Stomach smooth muscle (tissue), 2 donors: Measurements from ENCODE around the gene GNPTAB.
A peak's percentile ranks its signal among the peaks of the same experiment; 100 is the strongest.

Experiments
- H3K27ac ChIP-seq: one replicate; pipeline ENCODE4 v1.7.0; 2013; ENCODE audit warnings: mild to moderate bottlenecking, low read length, inconsistent platforms
- H3K27me3 ChIP-seq, 2 donors: one replicate each; pipeline ENCODE4 v1.7.0; 2013; ENCODE audit warnings: low read length in 2 of 2; ENCODE audit not compliant: insufficient read depth in 2 of 2, control insufficient read depth in 1 of 2
- H3K36me3 ChIP-seq, 2 donors: one replicate each; pipeline ENCODE4 v1.7.0; 2013; ENCODE audit warnings: low read length in 2 of 2; ENCODE audit not compliant: control insufficient read depth in 2 of 2, insufficient read depth in 2 of 2
- H3K4me1 ChIP-seq: one replicate; pipeline ENCODE4 v1.7.0; 2013; ENCODE audit warnings: low read length; ENCODE audit not compliant: control insufficient read depth, insufficient read depth
- H3K4me3 ChIP-seq, 2 donors: one replicate each; pipeline ENCODE4 v1.7.0; 2013; ENCODE audit warnings: low read length in 2 of 2
- H3K9ac ChIP-seq, 2 donors: one replicate each; pipeline ENCODE4 v1.7.0; 2013; ENCODE audit warnings: low read length in 2 of 2, mild to moderate bottlenecking in 1 of 2
- H3K9me3 ChIP-seq, 2 donors: one replicate each; pipeline ENCODE4 v1.7.0; 2013; ENCODE audit warnings: low read length in 2 of 2; ENCODE audit not compliant: control insufficient read depth in 2 of 2
- donor health status: healthy.
- donor health status: Pancreatic carcinoma.

GNPTAB gene

GRCh38 chr12:101696251-101697196, 134.2 kb downstream of the GNPTAB start:
- Histone ChIP-seq H3K4me1 (peaks cover 16% of the 10 kb centered on the region), H3K27me3 (no peaks in the 10 kb centered on the region), H3K4me3 (peak overlapping the region; percentile 92 to 96), H3K9ac (peak overlapping the region; percentile 78 to 88), H3K27ac (peak overlapping the region; percentile 80), H3K36me3 (no peaks in the 10 kb centered on the region), H3K9me3 (no peaks in the 10 kb centered on the region)

- H3K4me3 ChIP-seq = no peak overlapping the region
- H3K27ac ChIP-seq = no peak overlapping the region
- H3K9ac ChIP-seq = no peak overlapping the region
- peaks cover 16% of the 10 kb centered on the region for H3K4me1 ChIP-seq
- H3K36me3 ChIP-seq = no peaks in the 10 kb centered on the region
- H3K9me3 ChIP-seq = no peaks in the 10 kb centered on the region
- H3K27me3 ChIP-seq = no peaks in the 10 kb centered on the region
Observed at GRCh38 chr12:101695706-101696105, 135.1 kb downstream of the GNPTAB start.
